NOMO-1 treated with DMSO at 0.1 percent for 48 hours (cell line): ENCODE results near the gene CFAP141.

Experiments used
- DNase-seq: peaks from one replicate; lab custom pipeline; 2025; ENCODE audit not compliant: unreplicated experiment; lab: John Stamatoyannopoulos, UW

Gene CFAP141

GRCh38 chr1:154171880-154172279 lies 34.3 kb downstream of the CFAP141 start:
- DNase-seq = no peak

GRCh38 chr1:154171223-154171583 lies 34.9 kb downstream of the CFAP141 start:
- DNase-seq = no peak

GRCh38 chr1:154170547-154171222 lies 35.4 kb downstream of the CFAP141 start:
- no peak for DNase-seq

GRCh38 chr1:154167461-154167860 lies 38.7 kb downstream of the CFAP141 start:
- no peak for DNase-seq

GRCh38 chr1:154166207-154166606 lies 39.9 kb downstream of the CFAP141 start:
- DNase-seq = no peak

- DNase-seq = no peak
Observed at GRCh38 chr1:154159554-154159953, 46.6 kb downstream of the CFAP141 start.

GRCh38 chr1:154158307-154159125 lies 47.6 kb downstream of the CFAP141 start:
- DNase-seq = peak; percentile 83

GRCh38 chr1:154157520-154158306 lies 48.4 kb downstream of the CFAP141 start:
- DNase-seq = no peak

GRCh38 chr1:154155251-154155650 lies 50.9 kb downstream of the CFAP141 start:
- DNase-seq = no peak

- DNase-seq = no peak
Observed at GRCh38 chr1:154154534-154155191, 51.5 kb downstream of the CFAP141 start, which contains the start of gene NUP210L. NUP210L (minus strand) TSS chr1:154155073.

GRCh38 chr1:154154053-154154452 lies 52.1 kb downstream of the CFAP141 start:
- DNase-seq = no peak

GRCh38 chr1:154151311-154151710 lies 54.8 kb downstream of the CFAP141 start:
- no peak for DNase-seq
